GM23248 (cell line): Measurements from ENCODE around the gene EXOC6.

Source experiments
- EZH2 ChIP-seq: fragments of 200-600 bp; sonication (generic); IDR thresholded peaks from 2 replicates; pipeline ENCODE4 v1.6.1; 2018; ENCODE audit warnings: antibody characterized with exemption, mild to moderate bottlenecking; ENCODE audit not compliant: insufficient read depth, poor library complexity, severe bottlenecking
- EZH2phosphoT487 ChIP-seq: fragments of 200-600 bp; sonication (generic); IDR thresholded peaks from 2 replicates; pipeline ENCODE4 v1.6.1; 2018; ENCODE audit warnings: antibody characterized with exemption, moderate library complexity, mild to moderate bottlenecking, low read depth; ENCODE audit not compliant: insufficient read depth

DNA sequence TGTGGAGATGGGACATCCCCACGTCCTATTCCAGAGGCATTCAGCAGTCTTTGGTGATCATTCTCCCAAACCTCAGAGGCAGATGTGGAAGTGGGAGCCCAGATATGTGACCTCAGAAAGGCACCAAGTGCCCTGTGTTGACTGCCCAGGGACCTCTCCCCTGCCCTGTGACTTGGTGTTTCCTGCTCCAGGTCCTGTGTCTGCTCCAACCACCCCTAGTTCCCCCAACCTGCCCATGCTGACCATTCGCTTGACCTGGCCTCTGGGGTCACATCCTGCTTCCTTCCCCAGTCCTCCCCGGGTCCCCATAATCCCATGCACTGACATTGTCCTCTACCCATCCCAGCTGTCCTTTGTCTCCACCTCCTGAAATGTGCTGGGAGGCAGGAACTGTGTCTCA, 233.0 kb downstream of the EXOC6 start:
- TF ChIP-seq EZH2phosphoT487 (no peak), EZH2 (no peak)
